Tibial artery (tissue), 4 donors: ENCODE measurements around the gene AK5.

Experiments used
- DNase-seq, 2 donors: peaks; one replicate each; pipeline ENCODE4 v3.0.0-alpha.2; 2019
- H3K27ac ChIP-seq, 2 donors: fragments of 200-600 bp; sonication (generic) in 1 of 2; 1 replicate in 1 of 2; 2 replicates in 1 of 2; pipeline ENCODE4 v1.5.1; 2018 to 2019; ENCODE audit warnings: mild to moderate bottlenecking in 1 of 2
- H3K27me3 ChIP-seq, 2 donors: fragments of 200-600 bp; sonication (generic) in 1 of 2; one replicate each; pipeline versions ENCODE4 v1.5.1 to v1.6.0; 2016 to 2019
- H3K36me3 ChIP-seq, 3 donors: fragments of 200-600 bp; sonication (generic) in 2 of 3; one replicate each; pipeline ENCODE4 v1.5.1; 2016 to 2019; ENCODE audit warnings: mild to moderate bottlenecking in 2 of 3
- H3K4me1 ChIP-seq, 4 donors: fragments of 200-600 bp; sonication (generic) in 2 of 4; 1 replicate in 3 of 4; 2 replicates in 1 of 4; pipeline ENCODE4 v1.5.1; 2016 to 2019
- H3K4me3 ChIP-seq, 2 donors: fragments of 200-600 bp; sonication (generic) in 1 of 2; 1 replicate in 1 of 2; 2 replicates in 1 of 2; pipeline ENCODE4 v1.5.1; 2018 to 2019; ENCODE audit warnings: mild to moderate bottlenecking in 2 of 2
- H3K9me3 ChIP-seq, 3 donors: fragments of 200-600 bp; sonication (generic) in 1 of 3; one replicate each; pipeline ENCODE4 v1.5.1; 2016 to 2019
- intact Hi-C: fragments of 100-400 bp; cut with DNase I; formaldehyde crosslinking; loops from one replicate; pipeline ENCODE4 v1.15.0; 2023; ENCODE audit warnings: low total_unique reads
- TF ChIP-seq, protein P1 (sequence below), 2 experiments: fragments of 200-600 bp in 1 of 2; fragments of 450-650 bp in 1 of 2; IDR thresholded peaks; one replicate each; pipeline ENCODE4 v1.5.1; 2017 to 2019; ENCODE audit warnings: antibody characterized with exemption in 2 of 2, mild to moderate bottlenecking in 1 of 2, moderate library complexity in 1 of 2

AK5 gene

DNA sequence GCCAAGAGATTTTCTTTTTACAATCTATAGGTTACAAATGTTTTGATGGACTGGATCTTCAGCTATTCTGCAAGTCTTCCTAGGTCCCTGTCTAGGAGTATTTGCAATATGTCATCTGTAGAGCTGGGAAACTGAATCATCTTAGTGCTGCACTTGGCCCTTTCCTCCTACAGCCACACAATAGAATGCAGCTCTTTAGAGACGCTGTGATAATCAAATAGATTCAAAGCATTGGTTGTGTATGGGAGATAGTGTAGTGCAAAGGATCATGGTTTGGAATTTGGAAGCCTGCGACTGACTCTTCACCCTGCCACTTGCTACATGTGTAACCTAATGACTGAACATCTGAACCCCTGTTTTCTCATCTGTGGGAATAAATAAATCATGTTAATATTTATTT is 93.7 kb downstream of the AK5 start:
- H3K9me3 ChIP-seq, result no peaks in the 10 kb centered on the region
- H3K4me3 ChIP-seq, result no peak overlapping the region
- TF ChIP-seq, protein P1, sequence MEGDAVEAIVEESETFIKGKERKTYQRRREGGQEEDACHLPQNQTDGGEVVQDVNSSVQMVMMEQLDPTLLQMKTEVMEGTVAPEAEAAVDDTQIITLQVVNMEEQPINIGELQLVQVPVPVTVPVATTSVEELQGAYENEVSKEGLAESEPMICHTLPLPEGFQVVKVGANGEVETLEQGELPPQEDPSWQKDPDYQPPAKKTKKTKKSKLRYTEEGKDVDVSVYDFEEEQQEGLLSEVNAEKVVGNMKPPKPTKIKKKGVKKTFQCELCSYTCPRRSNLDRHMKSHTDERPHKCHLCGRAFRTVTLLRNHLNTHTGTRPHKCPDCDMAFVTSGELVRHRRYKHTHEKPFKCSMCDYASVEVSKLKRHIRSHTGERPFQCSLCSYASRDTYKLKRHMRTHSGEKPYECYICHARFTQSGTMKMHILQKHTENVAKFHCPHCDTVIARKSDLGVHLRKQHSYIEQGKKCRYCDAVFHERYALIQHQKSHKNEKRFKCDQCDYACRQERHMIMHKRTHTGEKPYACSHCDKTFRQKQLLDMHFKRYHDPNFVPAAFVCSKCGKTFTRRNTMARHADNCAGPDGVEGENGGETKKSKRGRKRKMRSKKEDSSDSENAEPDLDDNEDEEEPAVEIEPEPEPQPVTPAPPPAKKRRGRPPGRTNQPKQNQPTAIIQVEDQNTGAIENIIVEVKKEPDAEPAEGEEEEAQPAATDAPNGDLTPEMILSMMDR (IDR thresholded peaks at IDR 0.05), result no peak
- no peaks in the 10 kb centered on the region for H3K4me1 ChIP-seq
- no peak overlapping the region for H3K27ac ChIP-seq
- intact Hi-C loops, result no loop called here
- H3K27me3 ChIP-seq, result no peaks in the 10 kb centered on the region
- no peak for DNase-seq
- H3K36me3 ChIP-seq, result no peaks in the 10 kb centered on the region

DNA sequence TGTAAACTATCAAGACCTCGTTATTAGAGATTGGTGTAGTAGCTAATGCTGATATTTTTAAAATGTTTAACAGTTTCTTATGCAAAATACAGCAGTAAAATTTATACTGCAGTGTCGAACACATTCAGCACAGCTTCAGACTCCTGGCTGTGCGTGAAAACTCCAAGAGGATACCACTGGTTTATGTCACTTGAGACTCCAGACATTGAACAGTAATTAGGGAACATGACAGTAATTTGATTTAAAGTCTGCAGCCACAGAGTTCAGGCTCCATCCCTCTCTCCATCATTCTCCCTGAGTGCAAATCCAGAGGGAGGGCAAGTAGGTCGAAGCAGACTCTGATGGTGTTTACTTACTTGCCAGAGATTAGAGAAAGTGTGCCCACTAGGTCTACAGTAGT is 94.2 kb downstream of the AK5 start:
- intact Hi-C loops, result no loop called here
- no peak overlapping the region for H3K27ac ChIP-seq
- H3K4me3 ChIP-seq, result no peak overlapping the region
- TF ChIP-seq, protein P1 (IDR thresholded peaks at IDR 0.05), result no peak
- H3K9me3 ChIP-seq, result no peaks in the 10 kb centered on the region
- H3K27me3 ChIP-seq, result no peaks in the 10 kb centered on the region
- no peak for DNase-seq
- no peaks in the 10 kb centered on the region for H3K36me3 ChIP-seq
- no peaks in the 10 kb centered on the region for H3K4me1 ChIP-seq

DNA sequence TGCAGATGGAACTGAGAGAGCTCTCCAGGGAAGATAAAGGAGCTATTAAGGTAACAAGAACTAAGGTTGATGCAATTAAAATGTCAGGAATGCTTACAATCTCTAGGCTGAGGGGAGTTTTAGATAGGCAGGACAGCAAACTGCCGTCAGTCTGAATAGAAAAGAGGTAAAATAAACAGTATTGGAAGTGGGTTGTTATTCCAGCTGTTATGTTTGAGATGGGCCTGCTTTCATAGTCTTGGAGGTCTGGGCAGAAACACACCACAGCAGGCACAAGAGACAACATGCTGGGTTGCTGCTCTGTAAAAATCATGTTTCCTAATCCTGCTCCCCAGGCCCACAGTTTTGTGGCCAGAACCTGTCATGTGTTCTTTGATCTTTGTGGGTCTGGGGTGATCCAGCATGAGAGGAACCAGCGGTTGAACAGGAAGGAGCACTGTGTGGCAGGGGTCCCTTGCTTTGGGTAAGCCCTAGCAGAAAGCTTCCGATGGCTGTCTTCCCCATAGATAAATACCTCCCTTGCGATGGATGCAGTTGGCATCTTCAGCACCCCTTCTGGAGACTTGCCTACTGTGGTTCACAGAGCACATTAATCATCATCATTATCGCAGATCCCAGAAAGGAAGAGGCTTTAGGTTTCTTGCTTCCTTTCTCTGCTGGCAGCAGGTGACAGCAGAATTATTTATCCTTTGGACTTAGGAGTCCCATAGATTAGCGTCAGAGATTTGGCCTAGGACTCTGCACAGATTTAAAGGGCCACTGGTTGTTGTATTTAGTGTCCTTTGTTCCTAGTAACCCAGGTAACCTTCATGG is 97.1 kb downstream of the AK5 start:
- no peaks in the 10 kb centered on the region for H3K9me3 ChIP-seq
- no peaks in the 10 kb centered on the region for H3K4me1 ChIP-seq
- DNase-seq, result no peak
- no peaks in the 10 kb centered on the region for H3K27me3 ChIP-seq
- no peak overlapping the region for H3K4me3 ChIP-seq
- no peaks in the 10 kb centered on the region for H3K36me3 ChIP-seq
- TF ChIP-seq, protein P1 (IDR thresholded peaks at IDR 0.05), result no peak
- H3K27ac ChIP-seq, result no peak overlapping the region
- intact Hi-C loops, result no loop called here

DNA sequence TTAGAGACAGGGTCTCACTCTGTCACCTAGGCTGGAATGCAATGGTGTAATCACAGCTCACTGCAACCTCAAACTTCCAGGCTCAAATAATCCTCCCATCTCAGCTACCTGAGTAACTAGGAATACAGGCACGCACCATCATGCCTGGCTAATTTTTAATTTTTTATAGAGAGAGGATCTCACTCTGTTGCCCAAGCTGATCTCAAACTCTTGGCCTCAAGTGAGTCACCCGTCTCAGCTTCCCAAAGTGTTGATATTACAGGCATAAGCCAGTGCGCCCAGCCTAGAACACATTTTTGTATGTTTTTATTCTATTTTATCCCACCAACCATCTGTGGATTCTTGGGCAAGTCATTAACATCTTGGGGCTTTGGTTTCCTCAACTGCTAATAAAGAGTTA is 100.5 kb downstream of the AK5 start:
- Histone ChIP-seq H3K27ac (no peak overlapping the region), H3K4me1 (no peaks in the 10 kb centered on the region), H3K27me3 (no peaks in the 10 kb centered on the region), H3K36me3 (no peaks in the 10 kb centered on the region), H3K9me3 (no peaks in the 10 kb centered on the region), H3K4me3 (no peak overlapping the region)
- intact Hi-C loops, result no loop called here
- no peak for DNase-seq
- TF ChIP-seq, protein P1 (IDR thresholded peaks at IDR 0.05), result no peak

DNA sequence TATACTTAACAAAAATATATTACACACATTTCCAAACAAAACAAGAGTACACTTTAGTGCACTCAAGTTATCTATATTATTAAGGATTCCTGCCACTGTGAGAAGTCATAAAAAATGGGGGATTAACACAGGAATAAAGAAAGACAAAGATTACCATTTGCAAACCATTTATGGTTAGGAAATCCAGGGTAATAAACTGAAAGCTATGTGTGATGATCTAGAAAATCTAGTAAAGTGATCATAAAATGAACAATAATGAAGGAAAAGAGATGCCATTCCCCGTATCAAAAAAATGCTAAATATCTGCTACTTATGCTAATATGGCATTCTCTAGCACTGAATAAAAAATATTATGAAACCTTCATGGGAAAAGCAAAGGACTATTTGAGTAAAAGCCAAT is 101.4 kb downstream of the AK5 start:
- Histone ChIP-seq H3K27ac (no peak overlapping the region), H3K36me3 (no peaks in the 10 kb centered on the region), H3K9me3 (no peaks in the 10 kb centered on the region), H3K4me3 (no peak overlapping the region), H3K27me3 (no peaks in the 10 kb centered on the region), H3K4me1 (no peaks in the 10 kb centered on the region)
- intact Hi-C loops, result no loop called here
- no peak for DNase-seq
- TF ChIP-seq, protein P1 (IDR thresholded peaks at IDR 0.05), result no peak
